Common myeloid progenitor, CD34-positive (primary cell): ENCODE results near the gene TMEM212.
A peak's percentile ranks its signal among the peaks of the same experiment; 100 is the strongest.

Experiments
- CTCF ChIA-PET: fragments of 350-600 bp; sonication (Branson Sonifier 250); formaldehyde crosslinking; loops from one replicate; lab custom pipeline; 2021; ENCODE audit warnings: antibody characterized with exemption; lab: Charles Lee
- POLR2A ChIA-PET: fragments of 350-600 bp; sonication (Branson Sonifier 250); formaldehyde crosslinking; loops from one replicate; lab custom pipeline; 2021; ENCODE audit warnings: antibody characterized with exemption; lab: Charles Lee
- DNase-seq, 3 donors: peaks; one replicate each; pipeline versions ENCODE4 v3.0.0 to v3.0.0-alpha.2; 2013
- H3K27ac ChIP-seq, 2 experiments: 1 replicate in 1 of 2; 2 replicates in 1 of 2; pipeline ENCODE4 v1.7.0; 2013; ENCODE audit warnings: inconsistent platforms in 2 of 2, low read length in 2 of 2, mild to moderate bottlenecking in 2 of 2, low read depth in 1 of 2, moderate library complexity in 1 of 2; ENCODE audit not compliant: severe bottlenecking in 2 of 2, insufficient read depth in 1 of 2, poor library complexity in 1 of 2
- H3K27me3 ChIP-seq, 5 experiments: replicated peaks in 2 of 5; 1 replicate in 3 of 5; 2 replicates in 2 of 5; pipeline versions ENCODE4 v1.6.1 to v1.7.0; 2013; ENCODE audit warnings: low read length in 4 of 5, mild to moderate bottlenecking in 2 of 5, moderate library complexity in 2 of 5, inconsistent platforms in 1 of 5; ENCODE audit not compliant: insufficient read depth in 5 of 5, control insufficient read depth in 4 of 5
- H3K36me3 ChIP-seq, 4 experiments: 1 replicate in 2 of 4; 2 replicates in 2 of 4; pipeline versions ENCODE4 v1.6.1 to v1.7.0; 2013; ENCODE audit warnings: low read length in 3 of 4, control low read depth in 1 of 4, mild to moderate bottlenecking in 1 of 4; ENCODE audit not compliant: control insufficient read depth in 4 of 4, insufficient read depth in 4 of 4
- H3K4me1 ChIP-seq, 4 experiments: 1 replicate in 3 of 4; 2 replicates in 1 of 4; pipeline versions ENCODE4 v1.6.1 to v1.7.1; 2013; ENCODE audit warnings: low read length in 3 of 4, mild to moderate bottlenecking in 3 of 4, control low read depth in 1 of 4, inconsistent platforms in 1 of 4, moderate library complexity in 1 of 4; ENCODE audit not compliant: control insufficient read depth in 4 of 4, insufficient read depth in 4 of 4; ENCODE audit errors: control extremely low read depth in 1 of 4
- H3K4me3 ChIP-seq, 7 experiments: 1 replicate in 4 of 7; 2 replicates in 3 of 7; pipeline versions ENCODE4 v1.5.1 to v1.7.0; 2013; ENCODE audit warnings: mild to moderate bottlenecking in 7 of 7, low read length in 6 of 7, moderate library complexity in 6 of 7, inconsistent platforms in 2 of 7, low read depth in 2 of 7, control low read depth in 1 of 7; ENCODE audit not compliant: insufficient read depth in 4 of 7, control insufficient read depth in 1 of 7; ENCODE audit errors: extremely low read depth in 1 of 7
- H3K9me3 ChIP-seq, 5 experiments: 1 replicate in 4 of 5; 2 replicates in 1 of 5; pipeline versions ENCODE4 v1.6.1 to v1.7.1; 2013; ENCODE audit warnings: low read length in 4 of 5, mild to moderate bottlenecking in 2 of 5, inconsistent platforms in 1 of 5, low read depth in 1 of 5, moderate library complexity in 1 of 5; ENCODE audit not compliant: control insufficient read depth in 4 of 5, insufficient read depth in 2 of 5; ENCODE audit errors: control extremely low read depth in 1 of 5
- WGBS: methylation state at CpG from one replicate; pipeline ENCODE4 v1.1.5; 2013; ENCODE audit not compliant: insufficient coverage; 5-methylcytosine and 5-hydroxymethylcytosine counted together

Gene TMEM212

GRCh38 chr3:171802590-171802956 is 40.6 kb upstream of the TMEM212 start:
- 100% methylated on average over 3 of the region's 3 CpGs for WGBS
- H3K4me1 ChIP-seq, result peaks cover 6 to 33% (median 8%) of the 10 kb centered on the region in 4 experiments
- no peak overlapping the region for H3K4me3 ChIP-seq
- no peak for DNase-seq
- POLR2A ChIA-PET, result no interaction called here
- no peaks in the 10 kb centered on the region for H3K9me3 ChIP-seq
- H3K36me3 ChIP-seq, result no peaks in the 10 kb centered on the region
- H3K27me3 ChIP-seq, result no peaks in the 10 kb centered on the region
- no peak overlapping the region for H3K27ac ChIP-seq
- CTCF ChIA-PET, result no interaction called here

GRCh38 chr3:171803044-171803443 is 40.1 kb upstream of the TMEM212 start:
- Histone ChIP-seq H3K4me1 (peaks cover 6 to 33% (median 8%) of the 10 kb centered on the region in 4 experiments), H3K27me3 (no peaks in the 10 kb centered on the region), H3K27ac (no peak overlapping the region), H3K36me3 (no peaks in the 10 kb centered on the region), H3K9me3 (no peaks in the 10 kb centered on the region), H3K4me3 (no peak overlapping the region)
- 91% methylated on average over 2 of the region's 4 CpGs for WGBS
- CTCF ChIA-PET, result interaction anchor here (0.7 kb wide), 1 partner anchor 12 kb away, joined by 3 read pairs; no protein-coding TSS in a partner anchor
- POLR2A ChIA-PET, result no interaction called here
- no peak for DNase-seq

DNA sequence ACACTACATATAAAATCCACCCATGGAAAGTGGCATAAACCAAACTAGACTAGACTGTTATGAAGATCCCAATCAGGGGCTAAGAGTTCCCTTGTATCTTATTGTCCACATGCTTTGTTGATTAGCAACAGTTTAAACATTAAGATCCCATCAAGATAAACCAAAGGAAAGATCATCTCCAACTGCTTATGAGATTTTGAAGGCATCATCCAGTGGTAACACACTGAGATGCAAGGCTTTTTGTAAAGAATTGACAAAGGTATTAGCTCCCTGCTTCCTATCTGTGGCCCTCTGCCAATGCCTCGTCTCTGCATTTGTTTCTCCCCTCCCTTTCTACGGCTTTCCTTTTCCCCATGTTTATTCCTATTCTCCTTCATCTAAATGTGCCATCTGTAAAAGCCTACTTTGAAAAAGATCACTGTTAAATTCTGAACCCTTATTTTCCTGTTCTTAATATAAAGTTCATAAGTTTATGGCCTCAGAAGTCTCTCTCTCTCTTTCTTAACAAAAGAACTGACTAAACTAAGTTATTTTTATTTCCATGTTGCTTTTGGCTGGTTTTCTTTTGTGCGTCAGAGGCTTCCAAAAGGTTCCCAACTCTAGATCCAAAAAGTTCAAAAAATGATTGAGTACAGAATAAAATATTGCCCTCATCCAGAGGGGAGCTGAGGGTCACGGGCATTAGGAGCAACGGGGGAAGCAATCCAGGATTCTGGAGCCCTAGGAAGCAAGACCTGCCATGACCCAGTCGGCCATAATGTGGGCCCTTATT is 38.3 kb upstream of the TMEM212 start:
- H3K27me3 ChIP-seq, result no peaks in the 10 kb centered on the region
- no peak overlapping the region for H3K27ac ChIP-seq
- H3K9me3 ChIP-seq, result no peaks in the 10 kb centered on the region
- DNase-seq, result no peak
- no peaks in the 10 kb centered on the region for H3K36me3 ChIP-seq
- ChIA-PET POLR2A (interaction anchor here (0.7 kb wide), 1 partner anchor 16 kb away, joined by 3 read pairs; no protein-coding TSS in a partner anchor), CTCF (interaction anchor here (2.1 kb wide), 1 partner anchor 29 kb away, joined by 7 read pairs; no protein-coding TSS in a partner anchor)
- H3K4me1 ChIP-seq, result peaks cover 7 to 43% (median 16%) of the 10 kb centered on the region in 4 experiments
- no peak overlapping the region for H3K4me3 ChIP-seq
- WGBS, result 100% methylated on average over 3 of the region's 6 CpGs

GRCh38 chr3:171805687-171806086 is 37.5 kb upstream of the TMEM212 start:
- Histone ChIP-seq H3K27me3 (peaks cover 0 to 2% (median 0%) of the 10 kb centered on the region in 5 experiments), H3K9me3 (no peaks in the 10 kb centered on the region), H3K27ac (peak overlapping the region in 1 of 2 experiments; percentile 39), H3K4me3 (no peak overlapping the region), H3K36me3 (no peaks in the 10 kb centered on the region), H3K4me1 (peaks cover 8 to 50% (median 22%) of the 10 kb centered on the region in 4 experiments)
- no peak for DNase-seq
- CTCF ChIA-PET, result interaction anchor here (1.9 to 2.1 kb wide), 2 partner anchors 28 to 33 kb away, joined by 7 to 8 read pairs; no protein-coding TSS in a partner anchor
- POLR2A ChIA-PET, result interaction anchor here (0.6 to 0.7 kb wide), 2 partner anchors 17 to 230 kb away, joined by 3 read pairs; no protein-coding TSS in a partner anchor
- WGBS, result 94% methylated on average over 2 of the region's 3 CpGs

GRCh38 chr3:171806200-171807128 is 36.7 kb upstream of the TMEM212 start:
- H3K4me1 ChIP-seq, result peaks cover 10 to 58% (median 24%) of the 10 kb centered on the region in 4 experiments
- ChIA-PET POLR2A (interaction anchor here (0.6 kb wide), 1 partner anchor 229 kb away, joined by 3 read pairs; no protein-coding TSS in a partner anchor), CTCF (interaction anchor here (0.8 to 2.1 kb wide), 5 partner anchors 22 to 194 kb away, joined by 3 to 8 read pairs (median 4); no protein-coding TSS in a partner anchor)
- 100% methylated on average over 1 of the region's 5 CpGs for whole genome bisulfite sequencing
- H3K36me3 ChIP-seq, result no peaks in the 10 kb centered on the region
- peak; percentile 19 to 85 (median 71) for DNase-seq
- no peaks in the 10 kb centered on the region for H3K9me3 ChIP-seq
- H3K4me3 ChIP-seq, result no peak overlapping the region
- peaks cover 0 to 3% (median 0%) of the 10 kb centered on the region in 5 experiments for H3K27me3 ChIP-seq
- peak overlapping the region in 1 of 2 experiments; percentile 39 for H3K27ac ChIP-seq

GRCh38 chr3:171807129-171807675 is 35.9 kb upstream of the TMEM212 start:
- Histone ChIP-seq H3K9me3 (no peaks in the 10 kb centered on the region), H3K27me3 (peaks cover 0 to 3% (median 0%) of the 10 kb centered on the region in 5 experiments), H3K36me3 (no peaks in the 10 kb centered on the region), H3K4me3 (no peak overlapping the region), H3K4me1 (peaks cover 10 to 62% (median 24%) of the 10 kb centered on the region in 4 experiments), H3K27ac (no peak overlapping the region)
- 100% methylated on average over 2 of the region's 7 CpGs for WGBS
- no peak for DNase-seq
- ChIA-PET POLR2A (no interaction called here), CTCF (interaction anchor here (0.8 to 2.1 kb wide), 5 partner anchors 22 to 195 kb away, joined by 3 to 8 read pairs (median 4); no protein-coding TSS in a partner anchor)
